GM12874 (cell line): ENCODE measurements around the gene FOXRED2.
A peak's percentile ranks its signal among the peaks of the same experiment; 100 is the strongest.

Experiments used
- CTCF ChIP-seq: IDR thresholded peaks from 2 replicates; pipeline ENCODE4 v1.5.1; 2011; ENCODE audit warnings: low read depth, mild to moderate bottlenecking, control low read depth, low read length, moderate library complexity; ENCODE audit not compliant: insufficient read depth

Gene FOXRED2

GRCh38 chr22:36546092-36546804 is 39.4 kb upstream of the FOXRED2 start:
- TF ChIP-seq CTCF, result peak; percentile 62

- no peak for TF ChIP-seq CTCF
Observed at GRCh38 chr22:36544107-36544620, 37.3 kb upstream of the FOXRED2 start.

GRCh38 chr22:36541831-36542411 is 35.1 kb upstream of the FOXRED2 start:
- TF ChIP-seq CTCF, result no peak

GRCh38 chr22:36540867-36541642 is 34.2 kb upstream of the FOXRED2 start:
- TF ChIP-seq CTCF, result no peak

- TF ChIP-seq CTCF, result no peak
Observed at GRCh38 chr22:36538529-36538928, 31.7 kb upstream of the FOXRED2 start.

- TF ChIP-seq CTCF, result no peak
Observed at GRCh38 chr22:36536717-36537116, 29.9 kb upstream of the FOXRED2 start.

- no peak for TF ChIP-seq CTCF
Observed at GRCh38 chr22:36532466-36532865, 25.6 kb upstream of the FOXRED2 start.
